GM23248 (cell line): ENCODE results near the gene ADM.

Source experiments
- EZH2 ChIP-seq: fragments of 200-600 bp; sonication (generic); IDR thresholded peaks from 2 replicates; pipeline ENCODE4 v1.6.1; 2018; ENCODE audit warnings: antibody characterized with exemption, mild to moderate bottlenecking; ENCODE audit not compliant: insufficient read depth, poor library complexity, severe bottlenecking
- EZH2phosphoT487 ChIP-seq: fragments of 200-600 bp; sonication (generic); IDR thresholded peaks from 2 replicates; pipeline ENCODE4 v1.6.1; 2018; ENCODE audit warnings: antibody characterized with exemption, moderate library complexity, mild to moderate bottlenecking, low read depth; ENCODE audit not compliant: insufficient read depth

- TF ChIP-seq EZH2, result no peak
- no peak for TF ChIP-seq EZH2phosphoT487
Measured at GRCh38 chr11:10329935-10330334, 25.1 kb downstream of the ADM start.
